ENCODE results near the gene MCM7. TPM values are rescaled to one million over a fixed set of nuclear protein-coding genes. Genes with fewer than 3 reads are reported as not detected.

Gene MCM7
- total RNA-seq, 1 experiment from 2014 or later = 240 TPM

DNA sequence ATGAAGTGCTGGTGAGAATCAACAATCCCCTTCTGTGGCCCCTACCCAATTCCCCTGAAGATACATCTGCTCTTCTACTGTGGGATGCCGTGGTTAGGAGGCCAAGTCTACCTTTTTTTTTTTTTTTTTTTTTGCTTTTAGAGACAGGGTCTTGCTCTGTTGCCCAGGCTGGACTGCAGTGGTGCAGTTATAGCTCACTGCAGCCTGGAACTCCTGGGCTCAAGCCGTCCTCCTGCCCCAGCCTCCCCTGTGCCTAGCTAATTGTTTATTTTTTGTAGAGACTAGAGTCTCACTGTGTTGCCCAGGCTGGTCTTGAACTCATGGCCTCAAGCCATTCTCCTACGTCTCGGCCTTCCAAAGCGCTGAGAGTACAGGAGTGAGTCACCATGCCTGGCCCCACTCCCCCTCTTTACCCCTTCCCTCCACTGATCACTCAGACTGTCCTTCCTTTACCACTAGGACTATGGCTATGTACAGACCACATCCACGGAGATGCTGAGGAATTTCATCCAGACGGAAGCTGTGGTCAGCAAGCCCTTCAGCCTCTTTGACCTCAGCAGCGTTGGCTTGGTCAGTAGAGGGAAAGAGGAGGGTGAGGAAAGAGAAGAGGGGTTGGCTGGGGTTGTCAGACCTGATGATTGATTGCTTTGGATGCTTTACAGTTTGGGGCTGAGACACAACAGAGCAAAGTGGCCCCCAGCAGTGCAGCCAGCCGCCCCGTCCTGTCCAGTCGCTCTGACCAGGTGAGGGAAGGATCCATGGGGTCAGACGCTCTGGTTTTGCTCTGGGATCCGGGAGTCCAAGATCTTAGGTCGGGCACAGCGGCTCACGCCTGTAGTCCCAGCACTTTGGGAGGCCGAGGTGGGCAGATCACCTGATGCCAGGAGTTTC lies 2.0 kb upstream of the MCM7 start:
- Mint-ChIP-seq H3K9me3 (ENCODE audit: unreplicated experiment) (no peaks in the 10 kb centered on the region), H3K27me3 (ENCODE audit: insufficient read depth, unreplicated experiment) (no peaks in the 10 kb centered on the region), H3K4me1 (ENCODE audit: low read depth, unreplicated experiment) (peaks cover 20% of the 10 kb centered on the region), H3K27ac (ENCODE audit: unreplicated experiment) (peak overlapping the region; percentile 99), H3K36me3 (ENCODE audit: insufficient read depth, unreplicated experiment) (peaks cover 82% of the 10 kb centered on the region), H3K4me3 (ENCODE audit: unreplicated experiment) (peak overlapping the region; percentile 95)
- no peak overlapping the region for H3K4me3 ChIP-seq (ENCODE audit: low read depth, low read length)
- BruUV-seq (replicated peaks) = no TSS peak
- H3K4me1 ChIP-seq = peaks cover 5% of the 10 kb centered on the region; the same call in 1 of the 2 replicates
- intact Hi-C loops (cut with micrococcal nuclease; ENCODE audit: unreplicated experiment) = no loop called here
- POLR2A ChIA-PET = interaction anchor here (0.6 to 2.4 kb wide), 4 partner anchors 21 to 462 kb away, joined by 3 to 13 read pairs (median 6); no protein-coding TSS in a partner anchor
- no peaks in the 10 kb centered on the region for H3K27me3 ChIP-seq (replicated peaks; ENCODE audit: control insufficient read depth, insufficient read depth, low read length)
- TF ChIP-seq, protein P1, sequence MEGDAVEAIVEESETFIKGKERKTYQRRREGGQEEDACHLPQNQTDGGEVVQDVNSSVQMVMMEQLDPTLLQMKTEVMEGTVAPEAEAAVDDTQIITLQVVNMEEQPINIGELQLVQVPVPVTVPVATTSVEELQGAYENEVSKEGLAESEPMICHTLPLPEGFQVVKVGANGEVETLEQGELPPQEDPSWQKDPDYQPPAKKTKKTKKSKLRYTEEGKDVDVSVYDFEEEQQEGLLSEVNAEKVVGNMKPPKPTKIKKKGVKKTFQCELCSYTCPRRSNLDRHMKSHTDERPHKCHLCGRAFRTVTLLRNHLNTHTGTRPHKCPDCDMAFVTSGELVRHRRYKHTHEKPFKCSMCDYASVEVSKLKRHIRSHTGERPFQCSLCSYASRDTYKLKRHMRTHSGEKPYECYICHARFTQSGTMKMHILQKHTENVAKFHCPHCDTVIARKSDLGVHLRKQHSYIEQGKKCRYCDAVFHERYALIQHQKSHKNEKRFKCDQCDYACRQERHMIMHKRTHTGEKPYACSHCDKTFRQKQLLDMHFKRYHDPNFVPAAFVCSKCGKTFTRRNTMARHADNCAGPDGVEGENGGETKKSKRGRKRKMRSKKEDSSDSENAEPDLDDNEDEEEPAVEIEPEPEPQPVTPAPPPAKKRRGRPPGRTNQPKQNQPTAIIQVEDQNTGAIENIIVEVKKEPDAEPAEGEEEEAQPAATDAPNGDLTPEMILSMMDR (IDR thresholded peaks at IDR 0.05; ENCODE audit: insufficient read depth in 1 of 2, low read depth in 1 of 2, low read length in 1 of 2, severe bottlenecking in 1 of 2, unreplicated experiment in 1 of 2) = no peak
- CTCF ChIA-PET = interaction anchor here (0.7 kb wide), 1 partner anchor 59 kb away, joined by 4 read pairs; no protein-coding TSS in a partner anchor
- DNase-seq = no peak
- H3K36me3 ChIP-seq (ENCODE audit: control insufficient read depth, insufficient read depth, low read length) = peaks cover 7% of the 10 kb centered on the region
- no peaks in the 10 kb centered on the region for H3K9me3 ChIP-seq

DNA sequence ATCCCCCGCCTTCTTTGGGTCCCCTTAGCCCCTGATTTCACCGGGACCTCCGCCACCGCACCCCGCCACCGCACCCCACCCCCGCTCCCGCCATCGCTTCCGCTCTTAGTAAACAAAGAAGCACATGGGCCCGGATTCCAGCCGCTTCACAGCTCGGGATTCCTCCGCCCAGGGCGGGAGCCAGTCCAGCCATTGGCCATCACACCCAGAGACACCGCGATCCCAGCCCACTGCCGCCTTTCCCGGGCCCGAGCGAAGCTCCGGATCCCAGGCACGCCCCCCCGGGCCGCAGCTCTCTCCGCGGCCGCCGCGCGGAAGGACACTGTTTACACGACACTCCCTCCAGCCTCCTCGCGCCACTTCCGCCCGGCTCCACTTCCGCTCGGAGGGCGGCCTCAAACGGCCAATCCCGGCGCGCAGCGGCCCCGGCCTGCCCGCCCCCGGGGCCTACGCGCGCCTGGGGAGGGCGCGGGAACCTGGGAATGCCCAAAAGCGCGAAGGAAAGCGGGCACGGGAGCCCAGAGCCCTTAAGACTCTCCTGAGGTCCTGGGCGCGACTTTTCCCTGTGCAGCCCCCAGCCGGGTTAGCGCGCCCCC lies 679 bp downstream of the MCM7 start:
- no TSS peak for BruUV-seq (replicated peaks)
- Histone ChIP-seq H3K9me3 (no peaks in the 10 kb centered on the region), H3K4me3 (ENCODE audit: low read depth, low read length) (peak overlapping the region; percentile 93), H3K27me3 (replicated peaks; ENCODE audit: control insufficient read depth, insufficient read depth, low read length) (no peaks in the 10 kb centered on the region), H3K36me3 (ENCODE audit: control insufficient read depth, insufficient read depth, low read length) (peaks cover 12% of the 10 kb centered on the region), H3K4me1 (peaks cover 5% of the 10 kb centered on the region; the same call in 1 of the 2 replicates)
- no peaks in the 10 kb centered on the region for H3K9me3 Mint-ChIP-seq (ENCODE audit: unreplicated experiment)
- peak; percentile 97 for DNase-seq
- no peaks in the 10 kb centered on the region for H3K27me3 Mint-ChIP-seq (ENCODE audit: insufficient read depth, unreplicated experiment)
- peak overlapping the region; percentile 99 for H3K27ac Mint-ChIP-seq (ENCODE audit: unreplicated experiment)
- ChIA-PET CTCF (interaction anchor here (0.5 to 2.2 kb wide), 5 partner anchors 11 to 51 kb away, joined by 3 to 8 read pairs (median 4); no protein-coding TSS in a partner anchor), POLR2A (interaction anchor here (0.5 to 2.7 kb wide), 10 partner anchors 13 to 99 kb away, joined by 3 to 23 read pairs (median 8); partner anchors contain the start of genes GPC2, LAMTOR4, MBLAC1 and STAG3)
- intact Hi-C loops (cut with micrococcal nuclease; ENCODE audit: unreplicated experiment) = loop anchor here (1.0 to 2.0 kb wide), 3 partner anchors 12 to 25 kb away; partner anchors contain the start of genes COPS6 and ZNF3
- H3K4me3 Mint-ChIP-seq (ENCODE audit: unreplicated experiment) = peak overlapping the region; percentile 95
- H3K4me1 Mint-ChIP-seq (ENCODE audit: low read depth, unreplicated experiment) = peaks cover 23% of the 10 kb centered on the region
- H3K36me3 Mint-ChIP-seq (ENCODE audit: insufficient read depth, unreplicated experiment) = peaks cover 85% of the 10 kb centered on the region
- TF ChIP-seq, protein P1 (IDR thresholded peaks at IDR 0.05; ENCODE audit: insufficient read depth in 1 of 2, low read depth in 1 of 2, low read length in 1 of 2, severe bottlenecking in 1 of 2, unreplicated experiment in 1 of 2) = no peak

DNA sequence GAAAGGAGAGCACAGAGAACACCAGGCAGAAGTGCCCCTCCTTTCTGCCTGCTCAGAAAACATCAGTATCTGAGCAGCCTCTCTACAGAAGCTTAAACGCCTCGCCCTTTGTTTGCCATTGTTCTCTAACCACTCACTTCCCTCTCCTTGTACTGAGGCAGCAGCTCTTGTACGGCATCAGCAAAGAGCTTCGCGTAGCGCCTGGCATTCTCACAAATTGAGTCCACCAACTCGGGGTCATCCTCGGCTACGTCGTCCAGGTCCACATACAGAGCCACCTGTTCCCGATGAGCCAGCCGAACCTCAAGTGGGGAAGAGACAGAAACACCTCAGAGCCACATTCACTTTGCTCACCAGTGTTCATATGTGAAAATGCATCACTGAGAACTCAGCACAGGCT lies 1.7 kb downstream of the MCM7 start:
- no TSS peak for BruUV-seq (replicated peaks)
- POLR2A ChIA-PET = no interaction called here

More for the DNA sequence above, 1.7 kb downstream of the MCM7 start:
- H3K27me3 Mint-ChIP-seq (ENCODE audit: insufficient read depth, unreplicated experiment) = no peaks in the 10 kb centered on the region
- Histone ChIP-seq H3K27me3 (replicated peaks; ENCODE audit: control insufficient read depth, insufficient read depth, low read length) (no peaks in the 10 kb centered on the region), H3K4me1 (peaks cover 5% of the 10 kb centered on the region; the same call in 1 of the 2 replicates), H3K36me3 (ENCODE audit: control insufficient read depth, insufficient read depth, low read length) (peaks cover 13% of the 10 kb centered on the region), H3K9me3 (no peaks in the 10 kb centered on the region), H3K4me3 (ENCODE audit: low read depth, low read length) (peak overlapping the region; percentile 93)
- peak overlapping the region; percentile 95 for H3K4me3 Mint-ChIP-seq (ENCODE audit: unreplicated experiment)
- no peaks in the 10 kb centered on the region for H3K9me3 Mint-ChIP-seq (ENCODE audit: unreplicated experiment)
- CTCF ChIA-PET = no interaction called here
- TF ChIP-seq, protein P1 (IDR thresholded peaks at IDR 0.05; ENCODE audit: insufficient read depth in 1 of 2, low read depth in 1 of 2, low read length in 1 of 2, severe bottlenecking in 1 of 2, unreplicated experiment in 1 of 2) = no peak
- intact Hi-C loops (cut with micrococcal nuclease; ENCODE audit: unreplicated experiment) = no loop called here
- H3K27ac Mint-ChIP-seq (ENCODE audit: unreplicated experiment) = peak overlapping the region; percentile 99
- no peak for DNase-seq
- H3K4me1 Mint-ChIP-seq (ENCODE audit: low read depth, unreplicated experiment) = peaks cover 23% of the 10 kb centered on the region
- peaks cover 96% of the 10 kb centered on the region for H3K36me3 Mint-ChIP-seq (ENCODE audit: insufficient read depth, unreplicated experiment)
